Hepatic stellate cell (primary cell): Measurements from ENCODE around the gene WTIP.
A peak's percentile ranks its signal among the peaks of the same experiment; 100 is the strongest.
"Not testable (repeated sequence)": the region's sequence is repeated elsewhere in the genome, so short reads cannot be mapped to it uniquely, and the experiment has no call there.

Experiments
- DNase-seq: peaks from one replicate; pipeline ENCODE4 v3.0.0; 2011; ENCODE audit warnings: low spot score

The WTIP gene

DNA sequence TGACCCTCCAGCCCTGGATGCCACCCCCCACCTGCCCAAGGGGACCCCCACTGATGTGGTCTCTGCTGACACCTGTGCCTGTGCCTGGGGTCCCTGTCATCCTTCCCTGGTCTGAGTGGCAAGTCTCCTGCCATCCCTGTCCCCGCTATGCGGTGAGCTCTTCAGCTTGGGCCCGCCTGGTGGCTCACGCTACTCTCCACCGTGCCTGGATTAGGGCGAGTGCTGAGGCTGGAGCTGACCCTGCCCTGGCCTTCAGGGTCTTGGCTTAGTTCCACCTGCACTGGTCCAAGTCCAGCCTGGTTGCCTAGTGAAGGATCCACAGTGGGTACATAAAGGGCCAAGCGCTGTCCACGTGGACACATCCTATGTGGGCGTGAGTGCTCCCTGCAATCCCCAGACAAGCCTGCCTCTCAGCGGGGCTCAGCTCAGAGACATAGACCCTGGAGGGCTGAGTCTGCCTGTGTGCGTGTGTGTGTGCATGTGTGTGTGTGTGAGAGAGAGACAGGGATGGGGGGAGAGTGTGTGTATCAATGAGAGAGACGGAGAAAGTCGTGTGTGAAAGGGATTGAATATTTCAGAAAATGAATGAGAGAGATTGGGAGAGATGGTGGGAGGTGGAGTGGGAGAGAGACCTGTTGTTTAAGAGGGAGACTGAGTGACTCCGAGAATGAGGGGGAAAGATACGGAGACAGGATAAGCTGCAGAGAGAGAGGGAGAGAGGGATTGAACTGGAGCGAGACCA lies 22.1 kb downstream of the WTIP start:
- no peak for DNase-seq

- DNase-seq, result no peak
Measured at GRCh38 chr19:34504273-34504808, 22.8 kb downstream of the WTIP start.

DNA sequence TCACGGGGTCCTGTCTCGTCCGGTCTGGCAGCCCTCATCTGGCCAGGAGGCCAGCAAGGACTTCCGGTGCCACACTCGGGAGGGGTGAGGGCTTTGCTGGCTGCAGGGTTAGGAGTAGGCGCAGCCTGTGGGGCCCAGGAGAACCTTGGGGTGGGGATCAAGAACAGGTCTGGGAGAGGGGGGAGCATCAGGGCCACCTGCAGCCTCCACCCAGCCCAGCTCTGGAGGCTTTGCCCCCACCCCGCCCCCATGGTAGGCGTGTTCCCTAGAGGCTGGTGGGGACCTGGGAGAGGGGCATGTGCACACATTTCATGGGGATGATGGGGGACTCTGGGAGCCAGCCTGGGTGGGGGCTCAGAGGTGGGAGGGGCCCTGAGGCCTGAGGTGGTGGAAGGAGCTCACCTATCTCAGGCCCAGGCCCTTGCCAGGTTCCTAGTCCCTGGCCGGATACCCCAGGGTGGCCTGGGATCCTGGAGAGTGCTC lies 23.3 kb downstream of the WTIP start:
- DNase-seq, result no peak

DNA sequence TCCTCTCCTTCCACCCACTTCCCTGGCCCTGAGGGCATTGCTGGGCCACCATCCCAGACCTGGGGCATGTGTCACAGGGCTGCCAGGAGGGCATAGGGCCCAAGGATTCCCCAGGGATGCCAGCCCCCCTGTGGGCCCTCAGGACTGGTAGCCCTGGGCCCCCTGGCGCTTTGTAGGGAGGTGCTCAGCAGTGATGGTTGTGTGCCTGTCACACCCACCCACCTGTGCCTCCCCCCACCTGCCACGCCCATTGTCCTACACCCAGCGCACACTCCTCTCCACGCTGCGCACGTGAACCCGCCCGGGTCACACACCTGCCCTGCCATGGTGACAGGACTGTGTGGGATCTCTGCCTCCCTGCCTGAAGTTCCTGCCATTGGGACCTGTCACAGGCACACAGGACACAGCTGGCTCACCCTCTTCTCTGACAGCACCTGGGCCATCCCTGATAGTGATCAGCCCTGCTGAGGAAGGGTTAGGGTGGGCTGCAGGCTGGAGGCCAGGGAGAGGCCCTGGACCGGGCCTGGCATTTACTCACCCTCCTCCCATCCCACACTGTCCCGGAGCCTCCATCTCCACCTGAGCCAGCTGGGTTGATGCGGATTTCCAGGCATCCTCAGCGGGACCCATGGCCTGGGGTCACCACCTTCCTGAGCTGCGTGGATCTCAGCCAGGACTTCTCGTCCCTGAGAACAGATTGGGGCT lies 23.9 kb downstream of the WTIP start:
- no peak for DNase-seq

- DNase-seq, result no peak
Measured at GRCh38 chr19:34506026-34506370, 24.4 kb downstream of the WTIP start.

- DNase-seq, result peak; percentile 11
Measured at GRCh38 chr19:34507414-34508067, 26.0 kb downstream of the WTIP start.

- DNase-seq, result peak; percentile 17
Measured at GRCh38 chr19:34508540-34508939, 27.0 kb downstream of the WTIP start.

DNA sequence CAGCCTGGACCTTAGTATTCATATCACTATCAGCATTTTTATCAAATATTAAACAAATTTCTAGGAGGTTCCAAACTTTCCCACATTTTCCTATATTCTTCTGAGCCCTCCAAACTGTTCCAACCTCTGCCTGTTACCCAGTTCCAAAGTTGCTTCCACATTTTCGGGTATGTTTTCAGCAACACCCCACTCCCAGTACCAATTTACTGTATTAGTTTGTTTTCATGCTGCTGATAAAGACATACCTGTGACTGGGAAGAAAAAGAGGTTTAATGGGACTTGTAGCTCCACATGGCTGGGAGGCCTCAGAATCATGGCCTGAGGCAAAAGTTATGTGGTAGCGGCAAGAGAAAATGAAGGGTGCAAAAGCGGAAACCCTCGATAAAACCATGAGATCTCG lies 29.3 kb downstream of the WTIP start:
- not testable (repeated sequence) for DNase-seq

DNA sequence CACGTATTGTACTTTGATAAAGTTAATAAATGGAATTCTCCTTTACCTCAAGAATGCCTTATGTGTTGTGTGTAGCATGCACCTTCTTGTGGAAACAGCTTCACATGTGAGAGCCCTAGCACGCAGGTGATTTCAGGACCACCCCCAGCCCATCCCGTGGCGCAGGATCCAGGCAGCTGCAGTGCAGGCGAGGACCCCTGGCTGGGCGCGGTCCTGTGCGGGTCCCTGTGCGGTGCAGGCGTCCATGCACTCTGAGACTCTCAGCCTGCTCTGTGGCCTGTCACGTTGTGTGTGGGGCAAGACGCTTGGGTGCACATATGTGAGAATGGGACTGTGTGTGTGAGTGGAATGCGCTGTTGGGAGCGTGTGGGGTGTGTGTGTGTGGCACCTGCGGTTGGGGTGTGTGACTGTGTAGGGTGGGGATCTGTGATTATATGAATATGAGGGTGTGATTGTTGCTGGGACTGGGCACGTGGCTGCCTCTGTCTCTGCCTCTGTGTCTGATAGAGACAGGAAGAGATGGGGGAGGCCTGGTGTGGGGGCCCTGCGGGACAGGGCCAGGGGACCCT lies 30.8 kb downstream of the WTIP start:
- DNase-seq, result no peak

- DNase-seq, result no peak
Measured at GRCh38 chr19:34513767-34514166, 32.2 kb downstream of the WTIP start.

GRCh38 chr19:34519602-34520001 lies 38.0 kb downstream of the WTIP start:
- no peak for DNase-seq

DNA sequence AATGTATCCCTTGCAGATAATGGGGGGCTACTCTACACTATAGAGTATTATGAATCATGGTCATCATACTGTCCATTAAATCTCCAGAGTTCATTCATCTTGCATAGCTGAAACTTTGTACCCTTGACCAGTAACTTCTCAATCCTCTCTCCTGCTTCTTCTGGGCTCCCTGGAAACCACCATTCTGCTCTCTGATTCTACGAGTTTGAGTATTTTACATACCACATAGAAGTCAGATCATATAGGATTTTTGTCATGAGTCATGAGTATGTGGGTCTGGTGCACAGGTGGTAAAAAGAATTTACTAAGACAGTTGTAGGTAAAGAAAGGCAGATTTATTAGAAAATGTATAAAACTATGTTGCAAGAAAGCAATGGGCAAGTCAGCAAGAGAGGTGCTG lies 41.9 kb downstream of the WTIP start:
- DNase-seq, result no peak

DNA sequence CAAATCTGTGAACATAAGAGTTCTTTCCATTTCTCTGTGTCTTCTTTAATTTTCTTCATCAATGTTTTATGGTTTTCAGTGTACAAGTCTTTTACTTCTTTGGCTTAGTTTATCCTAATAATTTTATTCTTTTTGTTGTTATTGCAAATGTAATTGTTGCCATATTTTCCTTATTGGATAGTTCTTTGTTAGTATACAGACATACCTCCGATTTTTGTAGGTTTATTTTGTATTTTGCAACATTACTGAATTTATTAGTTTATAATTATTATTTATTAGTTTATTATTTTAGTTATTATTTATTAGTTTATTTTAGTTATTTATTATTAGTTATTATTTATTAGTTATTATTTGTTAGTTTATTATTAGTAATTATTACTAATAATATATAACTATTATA lies 43.4 kb downstream of the WTIP start:
- DNase-seq, result no peak

DNA sequence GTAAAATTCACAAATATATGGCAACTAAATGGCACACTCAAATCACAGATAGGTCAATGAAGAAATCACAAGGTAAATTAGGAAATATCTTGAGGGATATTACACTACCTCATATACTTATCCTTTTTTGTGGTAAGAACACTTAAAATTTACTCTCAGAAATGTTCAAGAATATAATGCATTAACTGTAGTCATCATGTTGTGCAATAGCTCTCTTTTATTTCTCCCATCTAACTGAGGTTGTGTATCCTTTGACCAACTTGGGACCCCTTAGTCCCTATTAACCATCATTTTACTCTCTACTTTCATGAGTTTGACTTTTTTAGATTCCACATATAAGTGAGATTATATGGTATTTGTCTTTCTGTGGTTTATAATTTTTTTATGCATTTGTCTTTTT lies 52.6 kb downstream of the WTIP start:
- DNase-seq, result no peak

GRCh38 chr19:34539396-34539795 lies 57.8 kb downstream of the WTIP start:
- DNase-seq, result no peak

DNA sequence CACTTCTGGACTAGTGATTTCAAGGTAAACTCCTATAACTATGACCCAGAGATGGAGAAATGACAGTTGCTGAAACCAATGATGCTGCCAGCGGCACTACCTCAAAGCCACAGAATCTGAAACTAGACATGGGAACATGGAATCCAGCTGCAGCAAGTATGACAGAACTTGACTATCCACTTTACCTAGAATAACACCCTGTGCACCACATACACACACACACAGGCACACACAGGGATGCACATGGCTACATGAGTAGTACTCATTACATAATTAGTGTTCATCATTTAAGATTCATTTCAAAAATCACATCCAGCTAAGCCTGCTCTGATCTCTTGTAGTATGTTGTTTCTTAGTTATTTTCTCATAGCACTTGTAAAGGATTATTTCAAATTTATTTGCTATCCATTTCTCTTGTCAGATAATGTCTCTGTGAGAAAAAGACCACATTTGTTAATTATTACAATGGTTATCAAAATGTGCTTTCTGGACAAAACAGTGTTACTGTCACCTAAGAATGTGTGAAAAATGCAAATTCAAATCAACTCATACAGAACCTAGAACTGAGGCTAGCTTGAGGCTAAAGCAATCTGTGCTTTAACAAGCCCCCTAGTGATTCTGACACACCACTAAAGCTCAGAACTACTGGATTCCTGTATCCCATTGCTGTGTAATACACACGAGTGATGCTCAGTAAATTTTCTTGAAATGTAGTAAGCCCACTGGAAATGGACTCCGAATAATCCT lies 59.4 kb downstream of the WTIP start:
- no peak for DNase-seq

DNA sequence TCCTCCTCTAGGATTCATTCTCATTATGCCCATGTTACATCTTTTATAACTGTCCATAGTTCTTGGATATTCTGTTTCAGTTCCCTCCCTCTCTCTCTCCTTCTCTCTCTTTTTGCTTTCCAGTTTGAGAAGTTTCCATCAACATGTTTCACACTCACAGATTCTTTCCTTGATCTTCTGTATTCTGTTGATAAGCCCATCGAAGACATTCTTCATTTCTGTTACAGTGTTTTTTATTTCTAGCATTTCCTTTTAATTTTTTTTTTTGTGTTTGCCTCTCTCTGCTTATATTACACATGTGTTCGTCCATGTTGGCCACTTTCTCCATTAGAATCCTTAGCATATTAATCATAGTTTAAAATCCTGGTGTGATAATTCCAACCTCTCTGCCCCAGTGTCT lies 68.3 kb downstream of the WTIP start:
- DNase-seq, result no peak

DNA sequence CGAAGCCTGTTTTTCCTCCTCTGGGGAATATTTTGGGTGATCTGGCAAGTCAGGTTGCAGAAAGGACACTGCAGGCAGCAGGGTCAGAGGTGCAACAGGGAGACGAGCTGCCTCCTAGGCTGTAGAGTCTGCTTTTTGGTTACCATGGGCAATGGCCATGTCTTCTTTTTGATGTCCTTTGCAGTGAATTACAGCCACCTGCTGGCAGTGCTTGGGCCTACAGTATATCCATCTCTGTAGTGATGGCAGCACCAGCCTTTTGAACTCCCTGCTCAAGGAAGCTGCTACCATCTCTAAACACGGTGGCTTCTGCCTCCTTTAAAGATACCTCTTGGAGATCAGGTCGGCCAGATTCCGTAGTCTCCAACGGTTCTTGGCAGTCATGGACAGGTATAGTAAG lies 73.9 kb downstream of the WTIP start:
- no peak for DNase-seq

GRCh38 chr19:34556488-34556887 lies 74.9 kb downstream of the WTIP start:
- no peak for DNase-seq

- DNase-seq, result no peak
Measured at GRCh38 chr19:34559045-34559444, 77.5 kb downstream of the WTIP start.

DNA sequence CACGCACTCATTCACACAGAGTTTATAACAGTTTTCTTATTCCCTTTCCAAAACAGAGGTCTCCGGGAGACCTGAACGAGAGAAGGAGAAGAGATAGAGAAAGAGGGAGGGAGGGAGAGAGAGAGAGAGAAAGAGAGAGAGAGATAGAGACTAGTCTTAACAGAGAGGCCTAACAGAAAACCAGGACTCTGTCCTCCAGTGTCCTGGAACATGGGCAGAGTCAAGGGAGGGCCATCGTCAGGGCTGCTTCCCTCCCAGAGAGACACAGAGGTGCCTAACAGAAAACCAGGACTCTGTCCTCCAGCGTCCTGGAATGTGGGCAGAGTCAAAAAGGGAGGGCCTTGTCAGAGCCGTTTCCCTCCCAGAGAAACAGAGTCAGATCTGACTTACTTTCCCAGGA lies 78.7 kb downstream of the WTIP start:
- no peak for DNase-seq
